Endothelial cell of umbilical vein (primary cell): ENCODE measurements around the gene OSBP2. TPM values are rescaled to one million over a fixed set of nuclear protein-coding genes. Genes with fewer than 3 reads are reported as not detected.

Source experiments
- BruUV-seq: library from RNA; stranded (reverse); fragments of 400-500 nt; replicated peaks from 2 replicates; lab custom pipeline; 2021; lab: Mats Ljungman, UMichigan
- CTCF ChIA-PET: fragments of 300-600, 350-600 bp; sonication (Branson Sonifier 250); formaldehyde crosslinking; loops from one replicate; lab custom pipeline; 2021; ENCODE audit warnings: antibody characterized with exemption, inconsistent platforms; lab: Charles Lee
- POLR2A ChIA-PET: fragments of 300-600, 350-600 bp; sonication (Branson Sonifier 250); formaldehyde crosslinking; loops from one replicate; lab custom pipeline; 2021; ENCODE audit warnings: antibody characterized with exemption, inconsistent platforms; lab: Charles Lee
- DNase-seq: peaks from one replicate; pipeline ENCODE4 v3.0.0-alpha.2; 2011; ENCODE audit warnings: low read depth, low spot score
- FAIRE-seq: peaks from 2 replicates; lab custom pipeline; 2011; peaks lifted over from hg19 to GRCh38; lab: Jason Lieb, UNC
- H2AFZ ChIP-seq: 2 replicates; pipeline ENCODE4 v1.6.0; 2012; ENCODE audit warnings: low read depth, low read length, control low read depth, inconsistent platforms
- H3K27ac ChIP-seq: 2 replicates; pipeline ENCODE4 v1.5.1; 2011; ENCODE audit warnings: low read depth, mild to moderate bottlenecking, control low read depth, low read length, moderate library complexity; ENCODE audit not compliant: insufficient read depth
- H3K27me3 ChIP-seq, 2 experiments: 2 replicates each; pipeline versions ENCODE4 v1.6.0 to v1.6.1; 2011; ENCODE audit warnings: low read length in 2 of 2, mixed read lengths in 1 of 2; ENCODE audit not compliant: control insufficient read depth in 2 of 2, insufficient read depth in 2 of 2
- H3K36me3 ChIP-seq, 2 experiments: 2 replicates in 1 of 2; 3 replicates in 1 of 2; pipeline ENCODE4 v1.5.1; 2011; ENCODE audit warnings: low read length in 2 of 2, mild to moderate bottlenecking in 1 of 2, moderate library complexity in 1 of 2; ENCODE audit not compliant: control insufficient read depth in 2 of 2, insufficient read depth in 2 of 2; ENCODE audit errors: extremely low read depth in 1 of 2
- H3K4me1 ChIP-seq: 3 replicates; pipeline ENCODE4 v1.5.1; 2011; ENCODE audit warnings: mild to moderate bottlenecking, low read length; ENCODE audit not compliant: control insufficient read depth, insufficient read depth; ENCODE audit errors: extremely low read depth
- H3K4me2 ChIP-seq: 2 replicates; pipeline ENCODE4 v1.6.1; 2011; ENCODE audit warnings: low read length, control low read depth, mixed read lengths; ENCODE audit not compliant: insufficient read depth
- H3K4me3 ChIP-seq, 3 experiments: fragments of 200-600 bp in 1 of 3; sonication (generic), shearing (Covaris generic) in 1 of 3; replicated peaks in 1 of 3; 2 replicates each; pipeline ENCODE4 v1.5.1; 2011 to 2016; ENCODE audit warnings: control low read depth in 3 of 3, low read length in 3 of 3, mild to moderate bottlenecking in 2 of 3, inconsistent platforms in 1 of 3, low read depth in 1 of 3, moderate library complexity in 1 of 3; ENCODE audit not compliant: insufficient read depth in 1 of 3
- H3K79me2 ChIP-seq: 2 replicates; pipeline ENCODE4 v1.6.0; 2012; ENCODE audit warnings: low read length, inconsistent platforms; ENCODE audit not compliant: control insufficient read depth, insufficient read depth
- H3K9ac ChIP-seq: replicated peaks from 2 replicates; pipeline ENCODE3; 2011; ENCODE audit warnings: low read length, control low read depth; ENCODE audit not compliant: insufficient read depth; ENCODE audit errors: extremely low read depth
- H3K9me1 ChIP-seq: replicated peaks from 3 replicates; pipeline ENCODE4 v1.6.0; 2011; ENCODE audit warnings: mild to moderate bottlenecking, low read length; ENCODE audit not compliant: control insufficient read depth, insufficient read depth; ENCODE audit errors: extremely low read depth
- H3K9me3 ChIP-seq: replicated peaks from 2 replicates; pipeline ENCODE4 v1.5.1; 2012; ENCODE audit warnings: low read length, inconsistent platforms; ENCODE audit not compliant: control insufficient read depth, insufficient read depth
- H4K20me1 ChIP-seq: replicated peaks from 2 replicates; pipeline ENCODE3; 2011; ENCODE audit warnings: mild to moderate bottlenecking, low read length; ENCODE audit not compliant: control insufficient read depth, insufficient read depth; ENCODE audit errors: extremely low read depth
- EZH2 ChIP-seq: IDR thresholded peaks from 2 replicates; pipeline ENCODE4 v1.6.1; 2012; ENCODE audit warnings: borderline replicate concordance, low read depth, mild to moderate bottlenecking, moderate library complexity, low read length, inconsistent platforms; ENCODE audit not compliant: severe bottlenecking
- FOS ChIP-seq: IDR thresholded peaks from 2 replicates; pipeline ENCODE4 v1.6.1; 2011; ENCODE audit warnings: mild to moderate bottlenecking, low read length, moderate library complexity, borderline replicate concordance; ENCODE audit not compliant: insufficient read depth
- GATA2 ChIP-seq: IDR thresholded peaks from 2 replicates; pipeline ENCODE4 v1.7.0; 2011; ENCODE audit warnings: low read depth, mild to moderate bottlenecking, moderate library complexity, mixed read lengths, low read length; ENCODE audit not compliant: insufficient read length, insufficient read depth
- MYC ChIP-seq: IDR thresholded peaks from one replicate; pipeline ENCODE4 v1.6.1; 2011; ENCODE audit warnings: mild to moderate bottlenecking, low read depth, low read length
- POLR2A ChIP-seq: IDR thresholded peaks from 2 replicates; pipeline ENCODE4 v1.6.1; 2012; ENCODE audit warnings: low read depth, mild to moderate bottlenecking, control low read depth, low read length
- POLR2AphosphoS5 ChIP-seq: IDR thresholded peaks from 2 replicates; pipeline ENCODE4 v1.6.1; 2012; ENCODE audit warnings: low read depth, mild to moderate bottlenecking, control low read depth, low read length, moderate library complexity; ENCODE audit not compliant: insufficient read depth
- dilution Hi-C: fragments of 300-500 bp; cut with MboI; formaldehyde crosslinking; loops from one replicate; pipeline ENCODE4 v1.15.0; 2019; ENCODE audit warnings: low sequenced_read_pairs; ENCODE audit not compliant: extremely low pct_ligation_motif_present
- intact Hi-C: fragments of 100-400 bp; cut with micrococcal nuclease; formaldehyde crosslinking; loops from one replicate; pipeline ENCODE4 v1.10.0; 2022
- polyA plus RNA-seq, 4 experiments: library from polyadenylated mRNA; depleted of rRNA in 3 of 4; stranded (reverse) in 3 of 4; unstranded in 1 of 4; fragments of >200 nt; gene quantifications; 2 replicates each; pipeline versions ENCODE4 v1.2.1 to v1.2.3, GENCODE V29; 2011 to 2012; ENCODE audit warnings: missing spikeins in 1 of 4
- total RNA-seq: library from RNA; stranded (reverse); gene quantifications from 2 replicates; pipeline ENCODE4 v1.2.3, GENCODE V29; 2021
- TF ChIP-seq, protein P1 (sequence below): IDR thresholded peaks from 2 replicates; pipeline ENCODE4 v1.6.1; 2011; ENCODE audit not compliant: insufficient read depth, insufficient read length
- TF ChIP-seq, protein P2 (sequence below), 2 donors: IDR thresholded peaks; 1 replicate in 1 of 2; 2 replicates in 1 of 2; pipeline ENCODE4 v1.5.1; 2011; ENCODE audit warnings: low read length in 2 of 2, mild to moderate bottlenecking in 2 of 2, moderate library complexity in 2 of 2, control low read depth in 1 of 2, inconsistent platforms in 1 of 2, low read depth in 1 of 2; ENCODE audit not compliant: insufficient read depth in 1 of 2; ENCODE audit errors: extremely low read depth in 1 of 2

Gene OSBP2
- total and polyA plus RNA-seq, 2 donors (not counting 3 experiments of a cell fraction or from before 2014, with no cell fraction given), result 4.1 to 7.5 TPM

DNA sequence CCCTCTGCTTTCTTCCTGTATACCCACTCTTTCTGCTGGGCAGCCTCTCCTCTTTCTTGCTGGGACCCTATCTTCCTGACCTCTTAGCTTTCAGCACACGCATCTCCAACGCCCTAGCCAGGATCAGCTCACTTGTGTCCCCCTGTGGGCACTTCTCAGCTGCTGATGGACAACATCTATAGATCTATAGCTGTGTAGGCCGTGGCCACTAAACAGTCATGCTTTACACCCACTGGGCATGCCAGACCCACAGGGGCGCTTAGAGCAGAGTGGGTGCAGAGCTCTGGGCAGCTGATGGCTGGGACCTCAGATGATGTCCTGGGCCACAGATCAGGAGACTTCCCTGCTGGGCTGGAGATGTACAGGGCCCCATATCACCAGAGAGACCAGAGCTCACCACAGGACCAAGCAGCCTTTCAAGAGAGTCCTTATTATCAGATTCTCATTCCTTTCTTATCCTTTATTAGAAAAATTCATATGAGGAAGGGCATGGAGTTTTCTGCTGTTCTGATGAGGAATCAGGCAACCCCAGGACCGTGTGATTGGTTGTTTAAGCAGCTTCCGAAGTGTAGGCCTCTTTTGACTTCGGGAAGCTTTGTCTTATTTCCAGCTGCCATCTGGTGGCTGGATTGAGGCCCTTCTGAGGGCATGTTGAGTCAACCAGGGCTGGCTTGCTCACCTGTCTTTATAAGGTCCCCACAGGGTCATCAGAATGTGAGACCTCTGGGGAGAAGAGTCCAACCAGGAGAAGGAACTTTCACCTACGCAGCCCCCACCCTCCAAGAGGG lies 60.5 kb downstream of the OSBP2 start:
- Histone ChIP-seq H3K9me1 (no peaks in the 10 kb centered on the region), H3K9ac (no peak overlapping the region), H4K20me1 (no peaks in the 10 kb centered on the region), H3K4me2 (no peak overlapping the region), H3K36me3 (no peaks in the 10 kb centered on the region), H3K4me1 (no peaks in the 10 kb centered on the region), H3K27ac (no peak overlapping the region), H3K9me3 (no peaks in the 10 kb centered on the region), H3K79me2 (no peaks in the 10 kb centered on the region), H2AFZ (peak overlapping the region; percentile 4), H3K27me3 (no peaks in the 10 kb centered on the region), H3K4me3 (no peak overlapping the region)
- TF ChIP-seq EZH2, result no peak
- TF ChIP-seq, protein P1, sequence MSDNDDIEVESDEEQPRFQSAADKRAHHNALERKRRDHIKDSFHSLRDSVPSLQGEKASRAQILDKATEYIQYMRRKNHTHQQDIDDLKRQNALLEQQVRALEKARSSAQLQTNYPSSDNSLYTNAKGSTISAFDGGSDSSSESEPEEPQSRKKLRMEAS, result no peak
- TF ChIP-seq POLR2A, result no peak
- no peak for TF ChIP-seq MYC
- TF ChIP-seq POLR2AphosphoS5, result no peak
- TF ChIP-seq FOS, result no peak
- TF ChIP-seq, protein P2, sequence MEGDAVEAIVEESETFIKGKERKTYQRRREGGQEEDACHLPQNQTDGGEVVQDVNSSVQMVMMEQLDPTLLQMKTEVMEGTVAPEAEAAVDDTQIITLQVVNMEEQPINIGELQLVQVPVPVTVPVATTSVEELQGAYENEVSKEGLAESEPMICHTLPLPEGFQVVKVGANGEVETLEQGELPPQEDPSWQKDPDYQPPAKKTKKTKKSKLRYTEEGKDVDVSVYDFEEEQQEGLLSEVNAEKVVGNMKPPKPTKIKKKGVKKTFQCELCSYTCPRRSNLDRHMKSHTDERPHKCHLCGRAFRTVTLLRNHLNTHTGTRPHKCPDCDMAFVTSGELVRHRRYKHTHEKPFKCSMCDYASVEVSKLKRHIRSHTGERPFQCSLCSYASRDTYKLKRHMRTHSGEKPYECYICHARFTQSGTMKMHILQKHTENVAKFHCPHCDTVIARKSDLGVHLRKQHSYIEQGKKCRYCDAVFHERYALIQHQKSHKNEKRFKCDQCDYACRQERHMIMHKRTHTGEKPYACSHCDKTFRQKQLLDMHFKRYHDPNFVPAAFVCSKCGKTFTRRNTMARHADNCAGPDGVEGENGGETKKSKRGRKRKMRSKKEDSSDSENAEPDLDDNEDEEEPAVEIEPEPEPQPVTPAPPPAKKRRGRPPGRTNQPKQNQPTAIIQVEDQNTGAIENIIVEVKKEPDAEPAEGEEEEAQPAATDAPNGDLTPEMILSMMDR (IDR thresholded peaks at IDR 0.05; ENCODE audit: extremely low read depth in 1 of 2, insufficient read depth in 1 of 2, low read depth in 1 of 2, low read length in 2 of 2), result peak; percentile 81 to 82
- TF ChIP-seq GATA2, result no peak
- intact Hi-C loops, result loop anchor here (1.0 kb wide), 5 partner anchors 61 to 310 kb away; partner anchors contain the start of genes OSBP2 and TCN2
- ChIA-PET POLR2A (interaction anchor here (0.6 to 1.9 kb wide), 5 partner anchors 25 to 148 kb away, joined by 3 to 9 read pairs (median 6); partner anchors contain the start of genes SLC35E4 and TCN2), CTCF (interaction anchor here (0.7 to 7.1 kb wide), 68 partner anchors 9 to 467 kb away, joined by 3 to 486 read pairs (median 6); partner anchors contain the start of genes DUSP18, GAL3ST1, OSBP2 and PES1)
- peak; percentile 94 for FAIRE-seq
- no TSS peak for BruUV-seq
- dilution Hi-C loops, result no loop called here
- DNase-seq, result peak; percentile 72
